Measurements from ENCODE around the gene MICU2. TPM values are rescaled to one million over a fixed set of nuclear protein-coding genes. Genes with fewer than 3 reads are reported as not detected.

Gene MICU2, protein sequence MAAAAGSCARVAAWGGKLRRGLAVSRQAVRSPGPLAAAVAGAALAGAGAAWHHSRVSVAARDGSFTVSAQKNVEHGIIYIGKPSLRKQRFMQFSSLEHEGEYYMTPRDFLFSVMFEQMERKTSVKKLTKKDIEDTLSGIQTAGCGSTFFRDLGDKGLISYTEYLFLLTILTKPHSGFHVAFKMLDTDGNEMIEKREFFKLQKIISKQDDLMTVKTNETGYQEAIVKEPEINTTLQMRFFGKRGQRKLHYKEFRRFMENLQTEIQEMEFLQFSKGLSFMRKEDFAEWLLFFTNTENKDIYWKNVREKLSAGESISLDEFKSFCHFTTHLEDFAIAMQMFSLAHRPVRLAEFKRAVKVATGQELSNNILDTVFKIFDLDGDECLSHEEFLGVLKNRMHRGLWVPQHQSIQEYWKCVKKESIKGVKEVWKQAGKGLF
- total RNA-seq, result 10 to 100 TPM; 25.7 to 29.2 TPM

- Mint-ChIP-seq H3K27ac (peak within 1 kb of the TSS; percentile 97), H3K9me3 (no peaks in the 10 kb centered on the region), H3K36me3 (ENCODE audit: insufficient read depth in 2 of 2) (peaks cover 5 to 6% of the 10 kb centered on the region in 2 donors), H3K27me3 (ENCODE audit: low read depth) (peaks cover 9% of the 10 kb centered on the region), H3K4me1 (ENCODE audit: low read depth) (peaks cover 44% of the 10 kb centered on the region), H3K4me3 (peak within 1 kb of the TSS; percentile 83 to 98)
- DNase-seq, result peak; percentile 96
- peak; percentile 96 for ATAC-seq (replicated peaks in 1 of 2)
Measured at GRCh38 chr13:21603531-21604448, at the start of gene MICU2. Gene MICU2 (minus strand): TSS chr13:21604170. CDS start chr13:21604148, 22 bp downstream.

- Mint-ChIP-seq H3K27ac (no peak overlapping the region), H3K9me3 (no peaks in the 10 kb centered on the region), H3K36me3 (ENCODE audit: insufficient read depth in 2 of 2) (no peaks in the 10 kb centered on the region), H3K27me3 (ENCODE audit: low read depth) (no peaks in the 10 kb centered on the region), H3K4me3 (no peak overlapping the region), H3K4me1 (ENCODE audit: low read depth) (no peaks in the 10 kb centered on the region)
- ATAC-seq (replicated peaks in 1 of 2), result no peak
- DNase-seq, result no peak
Measured at GRCh38 chr13:21641629-21642028, 37.7 kb upstream of the MICU2 start.

DNA sequence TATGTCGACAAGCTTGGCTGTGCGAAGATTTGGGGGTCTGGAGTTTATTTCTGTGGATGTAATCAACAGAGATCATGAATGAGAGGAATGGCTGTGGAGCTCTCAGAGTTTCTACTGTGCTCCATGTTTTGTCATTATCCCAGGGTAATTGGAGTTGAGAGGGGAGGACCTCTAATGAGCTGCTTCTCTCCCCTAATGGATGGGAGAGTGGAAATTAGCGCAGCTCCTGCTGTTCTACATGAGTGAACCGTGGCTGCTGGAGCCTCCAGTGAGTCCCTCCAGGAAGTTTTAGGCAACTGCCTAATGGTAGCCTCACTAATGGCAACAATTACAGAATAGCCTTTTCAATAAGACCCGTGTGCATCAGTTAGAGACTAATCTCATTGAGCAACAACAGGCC lies 35.6 kb upstream of the MICU2 start:
- Mint-ChIP-seq H3K27me3 (ENCODE audit: low read depth) (no peaks in the 10 kb centered on the region), H3K9me3 (no peaks in the 10 kb centered on the region), H3K36me3 (ENCODE audit: insufficient read depth in 2 of 2) (no peaks in the 10 kb centered on the region), H3K4me3 (no peak overlapping the region), H3K27ac (no peak overlapping the region), H3K4me1 (ENCODE audit: low read depth) (no peaks in the 10 kb centered on the region)
- DNase-seq (no peak), ATAC-seq (replicated peaks in 1 of 2) (no peak)

- Mint-ChIP-seq H3K4me1 (ENCODE audit: low read depth) (no peaks in the 10 kb centered on the region), H3K27ac (no peak overlapping the region), H3K27me3 (ENCODE audit: low read depth) (no peaks in the 10 kb centered on the region), H3K9me3 (no peaks in the 10 kb centered on the region), H3K4me3 (no peak overlapping the region), H3K36me3 (ENCODE audit: insufficient read depth in 2 of 2) (no peaks in the 10 kb centered on the region)
- DNase-seq, result peak; percentile 7 to 37
- ATAC-seq (replicated peaks in 1 of 2), result no peak
Measured at GRCh38 chr13:21638319-21639282, 34.6 kb upstream of the MICU2 start.

DNA sequence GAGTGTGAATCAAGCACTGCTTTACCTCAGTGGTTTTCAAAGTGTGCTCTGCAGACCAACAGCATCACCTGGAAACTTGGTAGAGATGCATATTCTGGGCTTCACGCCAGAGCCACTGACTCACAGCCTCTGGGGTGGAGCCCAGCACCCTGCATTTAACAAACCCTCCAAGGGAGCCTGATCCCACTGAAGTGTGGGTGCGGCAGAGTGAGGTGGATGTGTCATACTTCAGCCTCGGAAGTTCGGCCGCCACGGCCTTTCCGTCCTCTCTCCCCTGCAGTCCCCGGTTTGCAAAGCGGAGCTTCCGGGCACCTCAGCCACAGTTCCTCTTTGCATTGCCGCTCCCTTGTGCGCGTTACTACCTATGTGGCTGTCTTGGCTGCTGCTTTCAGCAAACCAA lies 33.3 kb upstream of the MICU2 start:
- H3K4me1 Mint-ChIP-seq (ENCODE audit: low read depth), result no peaks in the 10 kb centered on the region
- ATAC-seq (replicated peaks in 1 of 2), result peak; percentile 79 to 82

GRCh38 chr13:21636656-21637055 lies 32.7 kb upstream of the MICU2 start:
- no peaks in the 10 kb centered on the region for H3K4me1 Mint-ChIP-seq (ENCODE audit: low read depth)
- H3K36me3 Mint-ChIP-seq (ENCODE audit: insufficient read depth in 2 of 2), result peaks cover 0 to 4% of the 10 kb centered on the region in 2 donors
- H3K27me3 Mint-ChIP-seq (ENCODE audit: low read depth), result no peaks in the 10 kb centered on the region
- ATAC-seq (replicated peaks in 1 of 2) (no peak), DNase-seq (no peak)
- no peak overlapping the region for H3K4me3 Mint-ChIP-seq
- H3K27ac Mint-ChIP-seq, result no peak overlapping the region
- H3K9me3 Mint-ChIP-seq, result peaks cover 0 to 2% of the 10 kb centered on the region in 2 donors

More for the DNA sequence above, 33.3 kb upstream of the MICU2 start:
- Mint-ChIP-seq H3K27ac (no peak overlapping the region), H3K36me3 (ENCODE audit: insufficient read depth in 2 of 2) (no peaks in the 10 kb centered on the region), H3K4me3 (no peak overlapping the region), H3K27me3 (ENCODE audit: low read depth) (no peaks in the 10 kb centered on the region), H3K9me3 (no peaks in the 10 kb centered on the region)
- DNase-seq, result peak; percentile 36 to 39

DNA sequence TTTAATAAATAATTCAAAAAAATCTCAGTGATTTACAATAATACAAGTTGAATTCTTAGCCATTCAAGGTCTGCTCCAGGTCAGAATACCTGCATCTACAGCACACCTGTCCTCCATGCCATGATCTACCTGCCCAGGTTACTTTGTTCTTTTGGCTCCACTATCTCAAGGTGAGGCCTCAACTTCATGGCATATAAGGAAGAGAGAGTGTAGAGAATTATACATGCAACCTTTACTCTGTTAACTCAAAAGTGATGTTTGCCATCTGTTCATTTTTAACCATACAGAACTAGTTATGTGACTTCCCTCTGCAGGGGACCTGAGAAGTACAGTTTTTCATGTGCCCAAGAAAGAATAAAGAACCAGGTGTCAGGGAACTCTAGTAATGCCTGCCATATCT lies 28.2 kb upstream of the MICU2 start:
- Mint-ChIP-seq H3K36me3 (ENCODE audit: insufficient read depth in 2 of 2) (peaks cover 3 to 4% of the 10 kb centered on the region in 2 donors), H3K4me1 (ENCODE audit: low read depth) (no peaks in the 10 kb centered on the region), H3K27ac (no peak overlapping the region), H3K9me3 (peaks cover 0 to 5% of the 10 kb centered on the region in 2 donors), H3K4me3 (no peak overlapping the region), H3K27me3 (ENCODE audit: low read depth) (no peaks in the 10 kb centered on the region)
- ATAC-seq (replicated peaks in 1 of 2) (no peak), DNase-seq (no peak)

- no peaks in the 10 kb centered on the region for H3K4me1 Mint-ChIP-seq (ENCODE audit: low read depth)
- H3K9me3 Mint-ChIP-seq, result no peaks in the 10 kb centered on the region
- H3K36me3 Mint-ChIP-seq (ENCODE audit: insufficient read depth in 2 of 2), result no peaks in the 10 kb centered on the region
- peaks cover 9% of the 10 kb centered on the region for H3K27me3 Mint-ChIP-seq (ENCODE audit: low read depth)
- H3K27ac Mint-ChIP-seq, result no peak overlapping the region
- ATAC-seq (replicated peaks in 1 of 2), result peak in 1 of 2 donors; percentile 45
- no peak overlapping the region for H3K4me3 Mint-ChIP-seq
- peak in 1 of 2 donors; percentile 10 for DNase-seq
Measured at GRCh38 chr13:21625366-21625765, 21.4 kb upstream of the MICU2 start.

- Mint-ChIP-seq H3K36me3 (ENCODE audit: insufficient read depth in 2 of 2) (no peaks in the 10 kb centered on the region), H3K27me3 (ENCODE audit: low read depth) (peaks cover 29% of the 10 kb centered on the region), H3K9me3 (no peaks in the 10 kb centered on the region), H3K4me1 (ENCODE audit: low read depth) (no peaks in the 10 kb centered on the region), H3K4me3 (no peak overlapping the region), H3K27ac (no peak overlapping the region)
- no peak for ATAC-seq (replicated peaks in 1 of 2)
- no peak for DNase-seq
Measured at GRCh38 chr13:21620861-21621260, 16.9 kb upstream of the MICU2 start.

DNA sequence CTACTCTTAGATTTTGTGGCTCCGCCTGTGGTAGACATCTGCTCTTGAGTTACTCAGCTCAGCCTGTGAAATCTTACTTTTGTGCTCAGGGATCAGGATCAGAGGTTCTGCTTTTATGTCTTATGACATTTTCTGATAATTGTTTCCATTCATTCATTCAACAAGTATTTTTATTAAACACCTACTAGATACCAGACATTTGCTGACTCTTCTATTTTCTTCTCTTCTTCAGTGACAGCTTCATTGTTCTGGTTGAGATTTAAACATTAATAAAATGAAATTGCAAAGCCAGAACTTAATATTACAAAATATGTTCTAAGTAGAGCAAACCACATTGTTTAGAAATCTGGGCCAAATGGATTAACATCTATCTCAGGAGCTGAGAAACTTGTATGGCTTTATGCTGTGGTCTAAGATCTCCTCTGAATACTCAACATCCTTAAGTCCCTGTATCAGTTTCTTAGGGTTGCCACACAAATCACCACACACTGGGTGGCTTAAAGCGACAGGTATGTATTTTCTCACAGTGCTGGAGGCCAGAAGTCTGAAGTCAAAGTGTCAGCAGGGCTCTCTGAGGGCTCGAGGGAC lies 15.8 kb upstream of the MICU2 start:
- Mint-ChIP-seq H3K9me3 (no peaks in the 10 kb centered on the region), H3K4me3 (no peak overlapping the region), H3K4me1 (ENCODE audit: low read depth) (no peaks in the 10 kb centered on the region), H3K27ac (no peak overlapping the region), H3K27me3 (ENCODE audit: low read depth) (peaks cover 29% of the 10 kb centered on the region), H3K36me3 (ENCODE audit: insufficient read depth in 2 of 2) (no peaks in the 10 kb centered on the region)
- no peak for DNase-seq
- ATAC-seq (replicated peaks in 1 of 2), result no peak

DNA sequence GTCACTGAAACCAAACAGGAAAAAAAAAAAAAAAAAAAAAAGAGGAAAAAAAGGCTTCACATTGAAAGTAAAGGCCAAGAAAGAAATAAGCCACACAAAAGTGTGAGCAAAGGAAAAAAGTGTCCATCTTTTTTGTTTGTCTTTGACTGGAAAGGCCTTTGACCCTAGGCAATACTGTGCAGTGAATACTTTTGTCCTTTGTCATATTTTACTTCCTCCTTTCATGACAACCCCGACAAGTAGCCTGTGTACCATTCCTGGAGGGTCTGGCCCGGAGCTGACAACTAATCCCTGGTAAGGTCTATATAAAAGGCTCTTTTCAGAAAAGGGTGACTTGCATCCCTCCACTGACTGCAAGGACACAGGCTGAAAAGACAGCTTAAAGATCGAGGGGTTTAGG lies 12.9 kb upstream of the MICU2 start:
- peaks cover 29% of the 10 kb centered on the region for H3K27me3 Mint-ChIP-seq (ENCODE audit: low read depth)
- H3K36me3 Mint-ChIP-seq (ENCODE audit: insufficient read depth in 2 of 2), result no peaks in the 10 kb centered on the region
- H3K27ac Mint-ChIP-seq, result no peak overlapping the region
- H3K9me3 Mint-ChIP-seq, result no peaks in the 10 kb centered on the region
- H3K4me3 Mint-ChIP-seq, result no peak overlapping the region
- no peak for ATAC-seq (replicated peaks in 1 of 2)
- no peak for DNase-seq
- H3K4me1 Mint-ChIP-seq (ENCODE audit: low read depth), result no peaks in the 10 kb centered on the region

DNA sequence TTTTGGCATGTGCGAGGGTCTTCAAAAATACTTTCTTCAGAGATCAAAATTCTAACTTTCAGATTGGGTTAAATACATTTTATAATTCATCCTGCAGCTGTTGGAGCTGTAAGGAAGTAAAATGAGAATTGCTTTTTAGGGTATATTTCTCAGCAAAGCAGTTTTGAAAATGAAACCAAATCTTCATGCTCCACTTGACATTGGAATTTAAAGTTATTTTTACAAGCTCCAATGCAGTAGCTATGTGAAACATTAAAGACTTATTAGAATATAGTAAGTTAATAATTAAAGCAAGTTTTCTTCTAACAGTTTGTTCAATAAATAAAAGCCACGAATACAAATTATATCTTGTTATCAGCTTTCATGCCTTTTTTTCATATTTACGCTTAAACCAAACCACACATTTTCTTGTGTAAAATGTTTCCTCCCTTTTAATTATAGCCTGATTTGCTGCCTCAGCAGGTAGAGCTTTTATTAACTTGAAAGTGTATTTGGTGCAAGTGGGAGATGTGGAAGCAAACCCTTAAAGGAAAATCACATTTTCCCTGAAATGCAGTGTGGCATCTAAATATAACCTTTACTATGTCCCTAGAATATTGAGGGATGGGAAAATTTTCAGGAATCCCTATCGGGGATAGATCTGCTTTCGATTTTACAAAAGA lies 12.4 kb upstream of the MICU2 start:
- Mint-ChIP-seq H3K9me3 (no peaks in the 10 kb centered on the region), H3K27me3 (ENCODE audit: low read depth) (peaks cover 29% of the 10 kb centered on the region), H3K36me3 (ENCODE audit: insufficient read depth in 2 of 2) (no peaks in the 10 kb centered on the region), H3K4me3 (no peak overlapping the region), H3K27ac (no peak overlapping the region), H3K4me1 (ENCODE audit: low read depth) (no peaks in the 10 kb centered on the region)
- DNase-seq (no peak), ATAC-seq (replicated peaks in 1 of 2) (no peak)

Measured in activated T-cell treated with anti-CD3 and anti-CD28 coated beads, Interleukin-2, amount 50 U/mL, for 72 hours (primary cell).